HUDEP-2 (cell line): ENCODE measurements around the gene MIR17HG.
"Not testable (repeated sequence)": the region's sequence is repeated elsewhere in the genome, so short reads cannot be mapped to it uniquely, and the experiment has no call there.

ENCODE experiments used
- DNase-seq, 76 experiments: peaks; one replicate each; lab custom pipeline; 2025; ENCODE audit not compliant: unreplicated experiment in 76 of 76; lab: John Stamatoyannopoulos, UW

The MIR17HG gene

GRCh38 chr13:91346850-91347201 is 661 bp upstream of the MIR17HG start:
- DNase-seq = peak in 9 of 76 experiments; percentile 3 to 60 (median 46)

- DNase-seq = peak in 31 of 76 experiments; percentile 12 to 72 (median 46)
These were observed 764 bp downstream of the MIR17HG start for GRCh38 chr13:91347996-91348905.

DNA sequence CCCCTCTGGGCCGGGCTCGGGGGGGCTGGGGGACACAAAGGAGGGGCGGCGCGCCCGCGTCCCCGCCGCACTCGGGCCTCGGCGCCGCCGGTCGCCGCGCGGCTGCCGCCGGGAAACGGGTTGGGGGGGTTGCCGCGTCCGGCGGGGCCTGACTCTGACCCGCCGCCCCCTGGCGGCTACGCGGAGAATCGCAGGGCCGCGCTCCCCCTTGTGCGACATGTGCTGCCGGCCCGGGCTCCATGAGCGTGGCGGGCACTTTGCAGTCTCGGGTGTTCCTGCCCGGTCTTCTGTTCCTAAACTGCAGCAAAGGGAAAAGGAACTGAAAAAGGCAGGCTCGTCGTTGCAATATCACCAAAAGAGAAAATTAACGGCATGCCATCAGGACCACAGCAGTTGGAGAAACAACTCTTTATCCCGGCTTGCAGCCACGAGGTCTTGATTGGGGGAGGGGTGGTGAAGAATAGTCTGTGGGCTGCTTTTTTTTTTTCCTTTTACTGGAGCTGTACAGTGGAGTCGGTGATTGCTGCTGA is 1.5 kb downstream of the MIR17HG start:
- DNase-seq = peak in 75 of 76 experiments; percentile 24 to 91 (median 81)

DNA sequence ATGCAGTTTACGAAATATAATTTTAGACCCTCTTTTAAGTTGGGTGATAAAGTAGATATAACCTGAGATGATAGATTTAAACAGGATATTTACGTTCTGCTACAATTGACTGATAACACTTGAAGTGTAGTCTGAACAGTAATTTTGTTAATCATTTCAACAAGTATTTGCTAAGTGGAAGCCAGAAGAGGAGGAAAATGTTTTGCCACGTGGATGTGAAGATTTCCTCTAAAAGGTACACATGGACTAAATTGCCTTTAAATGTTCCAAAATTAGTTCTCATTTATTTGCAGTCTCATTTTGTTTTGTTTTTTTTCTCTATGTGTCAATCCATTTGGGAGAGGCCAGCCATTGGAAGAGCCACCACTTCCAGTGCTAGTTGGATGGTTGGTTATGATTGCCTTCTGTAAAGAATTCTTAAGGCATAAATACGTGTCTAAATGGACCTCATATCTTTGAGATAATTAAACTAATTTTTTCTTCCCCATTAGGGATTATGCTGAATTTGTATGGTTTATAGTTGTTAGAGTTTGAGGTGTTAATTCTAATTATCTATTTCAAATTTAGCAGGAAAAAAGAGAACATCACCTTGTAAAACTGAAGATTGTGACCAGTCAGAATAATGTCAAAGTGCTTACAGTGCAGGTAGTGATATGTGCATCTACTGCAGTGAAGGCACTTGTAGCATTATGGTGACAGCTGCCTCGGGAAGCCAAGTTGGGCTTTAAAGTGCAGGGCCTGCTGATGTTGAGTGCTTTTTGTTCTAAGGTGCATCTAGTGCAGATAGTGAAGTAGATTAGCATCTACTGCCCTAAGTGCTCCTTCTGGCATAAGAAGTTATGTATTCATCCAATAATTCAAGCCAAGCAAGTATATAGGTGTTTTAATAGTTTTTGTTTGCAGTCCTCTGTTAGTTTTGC is 2.8 kb downstream of the MIR17HG start:
- DNase-seq = peak in 3 of 76 experiments; percentile 9 to 21 (median 11)

- peak in 1 of 76 experiments; percentile 4 for DNase-seq
These were observed 3.6 kb downstream of the MIR17HG start for GRCh38 chr13:91351123-91351522.

DNA sequence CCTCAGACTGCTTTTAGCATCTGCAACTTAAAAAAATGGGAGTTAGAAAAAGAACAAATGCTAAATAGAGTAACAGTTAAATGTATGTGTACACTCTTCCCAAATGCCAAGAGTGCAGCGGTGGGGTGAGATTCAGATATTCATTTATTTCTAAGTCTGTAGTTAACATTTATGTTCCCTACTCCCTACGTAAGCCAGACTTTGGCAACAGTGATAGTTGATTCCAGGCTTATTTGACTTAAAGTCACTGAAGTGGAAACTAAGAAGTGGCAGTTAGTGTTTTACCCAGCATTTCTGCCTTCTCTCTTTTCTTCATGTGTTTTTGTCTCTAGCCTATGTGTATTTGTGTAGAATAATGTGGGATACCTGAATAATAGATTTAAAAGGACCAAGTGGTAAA is 4.5 kb downstream of the MIR17HG start:
- DNase-seq = no peak

GRCh38 chr13:91352891-91353290 is 5.4 kb downstream of the MIR17HG start:
- not testable (repeated sequence) for DNase-seq

GRCh38 chr13:91353494-91353893 is 6.0 kb downstream of the MIR17HG start:
- no peak for DNase-seq

GRCh38 chr13:91355099-91355825 is 7.8 kb downstream of the MIR17HG start:
- DNase-seq = no peak

- DNase-seq = no peak
These were observed 8.6 kb downstream of the MIR17HG start for GRCh38 chr13:91355826-91356710.

GRCh38 chr13:91356919-91357612 is 9.6 kb downstream of the MIR17HG start:
- DNase-seq = no peak

DNA sequence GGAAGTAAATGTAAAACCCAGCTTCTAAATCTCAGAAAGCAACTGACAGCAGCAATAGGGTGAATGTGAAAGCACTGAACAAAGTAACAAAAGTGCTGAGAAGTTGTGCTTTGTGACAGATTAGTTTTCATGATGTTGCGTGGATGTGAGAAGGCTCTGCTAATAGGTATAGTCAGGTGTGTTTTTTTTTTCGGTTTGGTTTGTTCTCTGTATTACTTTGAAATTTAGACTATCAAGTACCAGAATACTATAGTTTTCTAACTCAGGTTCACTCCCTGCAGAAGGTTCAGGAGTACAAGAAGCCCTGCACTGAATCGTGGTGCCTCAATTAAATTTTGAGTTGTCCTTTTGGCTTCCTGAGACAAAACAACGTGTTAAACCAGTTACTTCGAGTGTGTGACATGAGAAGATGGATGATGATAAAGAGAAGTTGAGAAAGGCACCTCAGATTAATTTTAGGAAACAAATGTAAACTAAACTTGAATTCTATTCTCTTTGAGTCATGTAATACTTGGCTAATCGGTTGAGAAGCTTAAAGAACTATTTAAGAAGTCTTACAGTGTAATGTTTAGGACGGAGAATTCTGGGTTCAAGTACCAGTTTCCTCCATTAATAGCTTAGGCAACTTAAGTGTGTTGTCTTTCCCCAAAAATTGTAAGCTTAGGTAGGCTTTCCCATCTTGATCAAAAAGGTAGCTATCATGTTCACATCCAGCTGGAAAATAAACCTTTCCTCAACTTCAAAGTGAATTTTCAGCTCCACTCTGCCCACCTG is 10.3 kb downstream of the MIR17HG start:
- peak in 1 of 76 experiments; percentile 14 for DNase-seq

DNA sequence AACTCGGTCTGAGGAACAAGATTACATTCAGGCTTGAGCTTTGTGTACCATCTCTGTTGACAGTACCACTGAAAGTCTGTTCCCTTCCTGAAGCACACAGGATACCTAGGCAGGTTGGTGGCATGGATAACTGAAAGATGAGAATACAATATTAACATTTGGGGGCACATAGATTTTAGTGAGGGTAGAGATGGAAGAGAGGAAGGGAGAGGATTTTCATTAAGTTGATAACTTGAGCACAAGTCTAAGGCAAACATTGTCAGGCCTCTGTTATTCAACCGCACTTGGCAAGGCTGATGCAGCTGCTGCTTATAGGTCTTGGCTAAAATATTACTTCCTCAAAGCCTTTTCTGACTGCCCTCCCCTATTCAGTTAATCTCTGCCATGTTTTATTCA is 10.9 kb downstream of the MIR17HG start:
- peak in 2 of 76 experiments; percentile 4 to 17 for DNase-seq

DNA sequence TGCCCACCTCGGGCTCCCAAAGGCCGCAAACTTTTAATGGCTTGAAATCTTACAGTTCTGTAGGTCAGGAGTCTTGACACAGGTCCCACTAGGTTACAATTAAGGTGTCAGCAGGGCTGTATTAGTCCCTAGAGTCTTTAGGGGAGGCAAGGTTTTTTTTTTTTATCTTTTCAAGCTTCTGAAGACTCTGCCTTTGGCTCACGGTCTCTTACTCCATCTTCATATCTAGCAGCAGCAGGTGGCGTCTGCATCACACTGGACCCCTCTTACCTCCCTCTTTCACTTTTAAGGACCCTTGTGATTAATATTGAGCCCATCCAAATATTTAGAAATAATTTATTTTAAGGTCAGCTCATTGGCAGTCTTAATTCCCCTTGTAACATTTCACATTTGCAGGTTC is 11.6 kb downstream of the MIR17HG start:
- DNase-seq = no peak

- no peak for DNase-seq
These were observed 12.1 kb downstream of the MIR17HG start for GRCh38 chr13:91359631-91360030.

DNA sequence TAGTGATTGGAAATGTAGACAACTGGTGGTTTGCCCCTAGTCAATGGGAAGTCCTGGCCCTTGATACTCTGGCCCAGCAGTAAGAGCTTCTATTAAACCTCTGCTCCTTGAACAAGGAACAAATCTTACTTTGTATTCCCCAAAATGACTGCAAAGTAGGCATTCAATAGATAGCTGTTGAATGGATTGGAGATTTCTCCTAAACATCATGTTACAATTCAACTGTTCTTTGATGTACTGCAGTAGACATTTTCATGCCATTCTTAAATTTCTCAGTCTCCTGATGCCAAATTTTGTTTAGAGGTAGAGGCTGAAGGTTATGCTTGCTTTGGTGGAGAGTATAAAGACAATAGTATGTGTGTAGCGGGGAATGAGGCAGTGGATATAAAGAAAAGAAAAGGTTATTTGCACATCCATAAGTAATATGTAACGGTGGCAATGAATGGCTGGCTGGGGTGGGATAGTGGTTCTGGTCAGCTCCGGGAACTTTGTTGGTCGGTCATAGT is 12.8 kb downstream of the MIR17HG start:
- DNase-seq = no peak

- DNase-seq = no peak
These were observed 14.3 kb downstream of the MIR17HG start for GRCh38 chr13:91361755-91362271.

- DNase-seq = no peak
These were observed 15.4 kb downstream of the MIR17HG start for GRCh38 chr13:91362908-91363307.
